Activated T-helper 17 cell treated with anti-CD3 and anti-CD28 coated beads, Interleukin-2, amount 50 U/mL, for 72 hours (primary cell): ENCODE measurements around the gene SKI. TPM values are rescaled to one million over a fixed set of nuclear protein-coding genes. Genes with fewer than 3 reads are reported as not detected.
A peak's percentile ranks its signal among the peaks of the same experiment; 100 is the strongest.

Experiments used
- ATAC-seq: fragments of 150-1000 bp; cut with Tn5 transposase; replicated peaks from 2 replicates; pipeline ENCODE4 v1.10.0; 2021; ENCODE audit warnings: mild to moderate bottlenecking, moderate library complexity
- H3K27ac Mint-ChIP-seq: one replicate; pipeline ENCODE4 v1.8.0; 2022; ENCODE audit warnings: mixed read lengths
- H3K27me3 Mint-ChIP-seq: one replicate; pipeline ENCODE4 v1.8.0; 2022; ENCODE audit warnings: mixed read lengths
- H3K36me3 Mint-ChIP-seq: one replicate; pipeline ENCODE4 v1.8.0; 2022; ENCODE audit warnings: low read depth, mild to moderate bottlenecking, mixed read lengths
- H3K4me1 Mint-ChIP-seq: one replicate; pipeline ENCODE4 v1.8.0; 2022; ENCODE audit warnings: mixed read lengths
- H3K4me3 Mint-ChIP-seq: one replicate; pipeline ENCODE4 v1.8.0; 2022; ENCODE audit warnings: mild to moderate bottlenecking, mixed read lengths
- H3K9me3 Mint-ChIP-seq: one replicate; pipeline ENCODE4 v1.8.0; 2022; ENCODE audit warnings: mixed read lengths
- total RNA-seq, 2 donors: library from RNA; stranded (reverse); gene quantifications; one replicate each; pipeline ENCODE4 v1.2.3, GENCODE V29; 2022

The SKI gene
- total RNA-seq, 2 donors from 2014 or later: 39.5 to 52.1 TPM

DNA sequence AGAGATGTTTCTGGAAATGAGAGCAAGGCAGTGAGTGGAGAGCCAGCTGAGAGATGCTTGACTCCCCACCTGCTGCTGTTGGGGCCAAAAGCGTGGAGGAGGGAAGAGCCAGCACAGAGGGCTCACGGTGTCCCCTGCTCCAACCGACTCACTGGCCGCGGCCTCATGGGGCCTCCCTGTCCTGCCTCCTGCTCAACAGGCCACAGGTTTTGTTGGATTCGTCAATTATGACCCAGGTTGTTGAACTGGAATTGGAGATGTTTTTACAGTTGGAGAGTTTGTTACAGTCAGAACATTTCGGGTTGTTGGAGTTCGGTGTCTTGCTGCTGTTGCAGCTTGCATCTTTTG, 21.4 kb downstream of the SKI start:
- Mint-ChIP-seq H3K4me1 (peaks cover 19% of the 10 kb centered on the region), H3K9me3 (no peaks in the 10 kb centered on the region), H3K27me3 (no peaks in the 10 kb centered on the region), H3K4me3 (no peak overlapping the region), H3K27ac (peak overlapping the region; percentile 25), H3K36me3 (peaks cover 21% of the 10 kb centered on the region)
- no peak for ATAC-seq

DNA sequence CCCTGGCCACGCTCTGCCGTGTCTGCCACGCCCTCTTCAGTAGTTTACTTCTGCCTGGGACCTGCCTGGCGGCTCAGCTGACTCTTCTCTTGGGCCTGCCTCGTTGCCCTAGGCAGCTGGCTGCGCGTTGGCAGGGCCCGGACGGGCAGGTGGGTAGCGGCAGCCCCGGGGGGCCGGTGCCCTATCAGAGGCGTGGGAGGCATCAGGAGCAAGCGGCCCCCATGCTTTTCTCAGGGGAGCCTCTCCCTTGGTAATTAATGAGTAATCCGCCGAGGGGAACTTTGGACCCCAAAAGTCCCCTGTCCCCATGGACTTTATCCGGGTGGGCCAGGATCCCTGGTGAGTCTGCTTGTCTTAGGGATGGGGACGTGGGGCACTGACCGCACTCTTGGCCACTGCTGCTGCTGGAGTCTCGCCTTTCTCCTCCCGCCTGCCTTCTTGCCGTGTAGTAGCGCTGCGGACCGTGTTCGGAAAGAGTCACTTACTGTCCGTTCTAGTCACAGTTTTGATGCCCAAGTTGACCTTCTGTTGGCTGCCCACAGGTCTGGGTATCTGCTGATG, 22.7 kb downstream of the SKI start:
- Mint-ChIP-seq H3K4me1 (peaks cover 16% of the 10 kb centered on the region), H3K9me3 (no peaks in the 10 kb centered on the region), H3K36me3 (peaks cover 18% of the 10 kb centered on the region), H3K27me3 (no peaks in the 10 kb centered on the region), H3K27ac (peak overlapping the region; percentile 71), H3K4me3 (no peak overlapping the region)
- no peak for ATAC-seq

DNA sequence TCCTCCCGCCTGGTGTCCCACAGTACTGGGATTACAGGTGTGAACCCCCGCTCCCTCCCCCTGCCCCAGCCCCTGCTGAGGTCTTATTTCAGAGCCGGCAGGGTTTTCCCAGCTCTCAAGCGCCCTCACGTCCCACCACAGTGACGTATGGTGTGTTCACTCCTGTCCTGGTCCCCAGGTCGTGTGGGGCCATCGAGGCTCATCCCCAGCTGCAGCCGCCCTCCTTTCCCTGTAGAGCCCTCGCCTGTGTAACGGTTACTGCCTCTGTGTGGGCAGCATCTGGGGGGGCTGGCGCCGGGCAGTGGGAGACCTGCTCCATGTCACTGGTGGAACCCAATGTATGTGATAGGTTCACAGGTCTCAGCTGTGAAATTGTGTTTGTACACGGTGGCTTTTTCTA, 23.2 kb downstream of the SKI start:
- ATAC-seq: no peak
- peaks cover 15% of the 10 kb centered on the region for H3K36me3 Mint-ChIP-seq
- H3K4me1 Mint-ChIP-seq: peaks cover 11% of the 10 kb centered on the region
- H3K27me3 Mint-ChIP-seq: no peaks in the 10 kb centered on the region
- H3K27ac Mint-ChIP-seq: peak overlapping the region; percentile 71
- no peak overlapping the region for H3K4me3 Mint-ChIP-seq
- no peaks in the 10 kb centered on the region for H3K9me3 Mint-ChIP-seq

DNA sequence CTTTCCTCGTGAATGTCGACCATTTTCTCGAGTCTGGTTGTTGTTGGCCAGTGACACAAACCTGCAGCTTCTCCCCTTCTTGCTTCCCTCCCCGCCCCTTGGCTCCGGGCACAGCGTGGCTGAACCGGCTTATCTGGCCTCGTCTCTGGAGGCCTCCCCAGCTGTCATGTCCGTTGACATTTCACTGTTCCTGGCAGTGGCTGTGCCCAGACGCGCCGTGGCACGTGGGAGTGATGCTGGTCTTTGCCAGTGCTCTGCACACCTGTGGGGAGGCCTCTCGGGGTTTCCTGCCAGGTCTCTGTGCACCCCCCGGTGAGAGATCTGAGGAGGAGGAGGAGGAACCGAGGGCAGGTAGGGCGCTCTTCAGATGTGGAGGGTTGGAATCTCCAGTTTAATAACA, 23.7 kb downstream of the SKI start:
- ATAC-seq: no peak
- Mint-ChIP-seq H3K36me3 (peaks cover 13% of the 10 kb centered on the region), H3K27me3 (no peaks in the 10 kb centered on the region), H3K4me1 (peaks cover 8% of the 10 kb centered on the region), H3K9me3 (no peaks in the 10 kb centered on the region), H3K4me3 (no peak overlapping the region), H3K27ac (peak overlapping the region; percentile 71)

DNA sequence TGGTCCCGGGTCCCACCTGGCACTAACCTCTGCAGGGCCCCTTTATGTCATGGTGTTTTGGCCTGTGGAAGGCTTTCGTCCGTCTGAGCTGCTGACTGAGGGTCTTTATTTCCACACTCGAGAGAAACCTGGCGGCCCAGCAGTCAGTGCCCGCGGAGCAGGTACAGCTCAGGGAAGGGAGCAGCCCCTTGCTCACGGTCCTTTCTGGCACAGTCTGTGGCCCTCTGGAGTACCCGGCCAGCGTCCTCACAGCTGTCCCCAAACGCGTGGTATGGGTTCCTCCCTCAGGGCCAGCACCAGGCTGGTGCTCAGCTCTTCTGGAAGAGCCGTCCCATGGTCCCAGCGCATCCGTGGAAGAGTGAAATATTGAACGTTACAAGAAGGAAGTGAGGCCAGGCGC, 24.3 kb downstream of the SKI start:
- Mint-ChIP-seq H3K27me3 (no peaks in the 10 kb centered on the region), H3K4me1 (peaks cover 8% of the 10 kb centered on the region), H3K36me3 (peaks cover 13% of the 10 kb centered on the region), H3K27ac (peak overlapping the region; percentile 71), H3K4me3 (no peak overlapping the region), H3K9me3 (no peaks in the 10 kb centered on the region)
- ATAC-seq: no peak

DNA sequence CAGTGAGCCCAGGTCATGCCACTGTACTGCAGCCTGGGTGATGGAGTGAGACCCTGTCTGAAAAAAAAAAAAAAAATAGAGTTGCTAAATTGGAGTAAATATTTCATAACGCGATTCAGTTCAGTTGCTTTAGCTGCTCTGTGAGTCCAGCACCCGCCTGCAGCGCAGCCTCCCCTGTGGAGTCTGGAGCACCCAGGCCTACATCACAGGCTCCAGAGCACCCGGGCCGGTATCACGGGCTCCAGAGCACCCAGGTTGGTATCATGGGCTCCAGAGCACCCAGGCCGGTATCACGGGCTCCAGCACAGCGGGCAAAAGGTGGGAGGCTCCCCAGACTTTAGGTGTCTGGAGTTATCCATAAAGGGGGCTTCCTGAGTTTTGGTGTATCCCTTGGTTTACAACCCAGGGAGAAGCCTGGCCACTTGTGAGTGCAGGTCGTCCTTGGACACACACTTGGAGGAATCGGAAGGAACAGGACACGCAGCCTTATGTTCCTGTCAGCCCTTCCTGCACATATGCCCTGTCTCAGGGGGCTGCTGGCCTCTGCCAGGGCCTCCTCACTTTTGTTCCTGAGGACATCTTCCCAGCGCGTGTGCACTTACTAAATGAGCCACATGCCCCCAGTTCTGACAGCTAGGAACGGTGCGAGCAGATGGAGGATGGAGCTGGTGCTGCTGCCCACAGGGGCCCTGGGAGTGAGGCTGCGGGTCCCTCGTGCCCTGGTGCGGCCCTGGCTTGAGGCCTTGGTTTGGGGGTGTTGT, 25.1 kb downstream of the SKI start:
- H3K27ac Mint-ChIP-seq: peak overlapping the region; percentile 36
- H3K27me3 Mint-ChIP-seq: no peaks in the 10 kb centered on the region
- H3K4me3 Mint-ChIP-seq: no peak overlapping the region
- peaks cover 16% of the 10 kb centered on the region for H3K36me3 Mint-ChIP-seq
- peaks cover 14% of the 10 kb centered on the region for H3K4me1 Mint-ChIP-seq
- H3K9me3 Mint-ChIP-seq: no peaks in the 10 kb centered on the region
- ATAC-seq: no peak

DNA sequence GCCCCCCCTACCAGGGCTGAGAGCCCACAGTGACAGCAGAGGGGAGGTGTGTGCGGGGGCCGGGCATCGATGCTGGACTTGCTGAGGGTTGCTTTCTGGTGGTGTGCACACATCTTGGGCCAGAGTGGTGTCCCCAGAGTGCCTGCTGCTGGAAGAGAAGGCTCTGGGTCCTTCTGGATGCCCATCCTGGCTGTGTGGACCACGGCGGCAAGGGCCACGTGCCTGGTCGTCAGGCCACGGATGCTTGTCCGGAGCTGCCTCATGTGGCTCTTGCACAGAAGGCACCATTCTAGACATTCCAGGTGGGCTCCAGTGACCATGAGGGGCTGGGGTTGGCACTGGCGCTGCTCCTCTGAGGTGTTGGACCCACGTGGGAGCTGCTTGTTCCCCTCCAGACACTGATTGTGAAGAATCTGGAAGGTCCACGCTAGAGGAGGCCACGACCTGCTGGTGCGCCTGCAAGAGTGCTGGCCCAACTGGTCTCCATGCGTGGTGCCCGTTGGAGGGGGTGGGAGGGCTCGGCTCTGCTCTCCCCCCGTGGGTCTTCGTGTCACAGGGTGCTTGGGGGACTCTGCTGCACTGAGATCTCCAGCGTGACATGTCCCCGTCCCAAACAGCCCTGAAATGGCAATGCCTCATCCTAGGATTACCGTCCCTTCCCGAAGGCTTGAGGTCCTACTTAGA, 25.8 kb downstream of the SKI start:
- no peak overlapping the region for H3K4me3 Mint-ChIP-seq
- peaks cover 19% of the 10 kb centered on the region for H3K36me3 Mint-ChIP-seq
- no peaks in the 10 kb centered on the region for H3K9me3 Mint-ChIP-seq
- H3K27me3 Mint-ChIP-seq: no peaks in the 10 kb centered on the region
- ATAC-seq: no peak
- peak overlapping the region; percentile 36 for H3K27ac Mint-ChIP-seq
- H3K4me1 Mint-ChIP-seq: peaks cover 11% of the 10 kb centered on the region

DNA sequence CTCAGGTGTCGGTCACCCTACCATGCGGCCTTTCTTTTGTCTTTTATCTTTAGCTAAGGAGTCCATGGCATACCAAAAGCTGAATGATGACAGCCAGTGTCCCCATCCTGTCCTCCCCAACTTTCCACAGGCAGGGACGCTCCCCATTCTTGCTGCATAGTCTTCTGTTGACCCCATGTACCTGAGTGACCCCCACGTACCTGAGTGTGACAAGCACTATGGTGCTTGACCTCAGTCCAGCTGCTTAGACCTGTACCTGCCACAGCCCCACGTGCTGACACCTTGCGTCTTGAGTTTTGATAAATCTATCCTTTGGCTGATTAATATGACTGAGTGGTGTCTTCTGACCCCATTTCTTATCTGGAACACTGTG, 26.9 kb downstream of the SKI start:
- Mint-ChIP-seq H3K36me3 (peaks cover 19% of the 10 kb centered on the region), H3K27me3 (no peaks in the 10 kb centered on the region), H3K9me3 (no peaks in the 10 kb centered on the region)

DNA sequence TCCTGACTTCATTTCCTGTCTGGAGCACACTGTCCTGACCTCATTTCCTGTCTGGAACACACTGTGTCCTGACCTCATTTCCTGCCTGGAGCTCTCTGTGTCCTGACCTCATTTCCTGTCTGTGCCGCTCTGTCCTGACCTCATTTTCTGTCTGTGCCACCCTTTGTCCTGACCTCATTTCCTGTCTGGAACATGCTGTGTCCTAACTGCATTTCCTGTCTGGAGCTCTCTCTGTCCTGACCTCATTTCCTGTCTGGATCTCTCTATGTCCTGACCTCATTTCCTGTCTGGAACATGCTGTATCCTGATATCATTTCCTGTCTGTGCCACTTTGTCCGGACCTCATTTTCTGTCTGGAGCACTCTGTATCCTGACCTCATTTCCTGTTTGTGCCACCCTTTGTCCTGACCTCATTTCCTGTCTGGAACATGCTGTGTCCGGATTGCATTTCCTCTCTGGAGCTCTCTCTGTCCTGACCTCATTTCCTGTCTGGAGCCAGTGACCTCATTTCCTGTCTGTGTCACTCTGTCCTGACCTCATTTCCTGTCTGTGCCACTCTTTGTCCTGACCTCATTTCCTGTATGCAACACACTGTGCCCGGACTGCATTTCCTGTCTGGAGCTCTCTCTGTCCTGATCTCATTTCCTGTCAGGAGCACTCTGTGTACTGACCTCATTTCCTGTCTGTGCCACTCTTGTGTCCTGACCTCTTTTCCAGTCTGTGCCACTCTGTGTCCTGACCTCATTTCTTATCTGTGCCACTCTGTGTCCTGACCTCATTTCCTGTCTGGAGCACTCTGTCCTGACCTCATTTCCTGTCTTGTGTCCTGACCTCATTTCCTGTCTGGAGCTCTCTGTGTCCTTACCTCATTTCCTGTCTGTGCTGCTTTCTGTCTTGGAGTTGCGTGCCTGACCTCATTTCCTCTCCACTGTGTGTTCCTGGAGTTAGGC, 27.6 kb downstream of the SKI start:
- no peak overlapping the region for H3K4me3 Mint-ChIP-seq
- ATAC-seq: peak; percentile 60
- H3K36me3 Mint-ChIP-seq: peaks cover 19% of the 10 kb centered on the region
- H3K27me3 Mint-ChIP-seq: no peaks in the 10 kb centered on the region
- H3K9me3 Mint-ChIP-seq: no peaks in the 10 kb centered on the region
- no peak overlapping the region for H3K27ac Mint-ChIP-seq
- peaks cover 19% of the 10 kb centered on the region for H3K4me1 Mint-ChIP-seq

More for the DNA sequence above, 26.9 kb downstream of the SKI start:
- H3K27ac Mint-ChIP-seq: no peak overlapping the region
- ATAC-seq: no peak
- no peak overlapping the region for H3K4me3 Mint-ChIP-seq
- H3K4me1 Mint-ChIP-seq: peaks cover 16% of the 10 kb centered on the region

DNA sequence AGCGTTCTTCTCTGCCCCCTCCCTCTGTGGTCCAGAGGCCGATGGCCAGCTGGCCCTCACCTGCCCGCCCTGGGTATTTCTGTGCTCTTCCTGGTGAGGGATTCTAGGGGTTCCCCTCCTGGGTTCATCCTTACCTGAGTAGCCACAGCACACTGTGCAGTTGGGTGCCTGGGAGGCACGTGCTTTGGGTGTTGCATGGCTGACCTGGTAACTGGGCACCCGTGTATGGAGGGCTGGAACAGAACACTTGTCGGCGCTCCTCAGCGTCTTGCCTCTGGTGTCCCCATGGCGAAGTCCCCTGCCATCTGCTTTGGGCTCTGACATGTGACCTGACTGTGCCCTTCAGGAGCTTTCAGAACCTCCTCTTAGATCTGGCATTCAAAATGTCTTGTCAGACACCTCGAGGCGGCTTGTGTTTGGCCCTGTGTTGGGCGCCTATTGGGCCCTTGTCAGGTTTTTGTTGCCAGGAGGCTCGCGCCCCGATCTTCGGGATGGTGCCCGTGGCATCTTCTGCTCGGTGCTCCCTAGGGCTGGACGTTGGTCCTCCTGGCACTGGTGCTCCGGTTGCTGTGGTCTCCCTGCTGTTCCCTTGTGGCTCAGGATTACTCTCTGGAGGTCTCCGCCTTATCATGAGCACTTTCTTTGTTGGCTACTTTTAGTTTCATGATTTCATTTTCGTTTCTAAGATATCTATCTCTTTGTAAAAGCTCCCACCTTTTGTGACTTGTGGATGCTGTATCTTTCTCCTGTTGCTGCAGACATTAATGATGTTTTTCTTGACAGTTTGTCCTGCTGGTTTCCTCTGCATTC, 28.5 kb downstream of the SKI start:
- no peak for ATAC-seq
- H3K4me1 Mint-ChIP-seq: peaks cover 24% of the 10 kb centered on the region
- peaks cover 19% of the 10 kb centered on the region for H3K36me3 Mint-ChIP-seq

DNA sequence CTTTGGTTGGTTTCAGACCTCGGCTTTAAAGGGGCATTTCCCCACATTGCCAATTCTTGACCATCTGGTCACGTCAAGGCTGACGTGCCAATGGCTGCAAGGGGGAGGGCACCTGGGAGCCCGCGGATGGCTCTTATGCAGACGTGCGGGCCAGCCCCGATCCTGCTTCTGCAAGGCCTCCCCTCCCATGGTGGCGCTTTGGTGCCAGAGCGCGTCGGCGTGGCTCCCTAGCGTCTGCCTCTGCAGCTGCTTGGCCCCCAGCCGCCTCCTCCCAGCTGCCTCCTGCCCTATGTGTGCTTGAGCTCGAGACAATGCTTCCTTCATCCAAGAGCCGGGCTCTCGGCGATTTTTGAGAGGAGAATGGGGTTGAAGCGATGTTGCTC, 29.1 kb downstream of the SKI start:
- Mint-ChIP-seq H3K4me1 (peaks cover 24% of the 10 kb centered on the region), H3K27me3 (no peaks in the 10 kb centered on the region), H3K4me3 (no peak overlapping the region), H3K9me3 (no peaks in the 10 kb centered on the region), H3K36me3 (peaks cover 19% of the 10 kb centered on the region), H3K27ac (no peak overlapping the region)
- ATAC-seq: no peak

More for the DNA sequence above, 28.5 kb downstream of the SKI start:
- Mint-ChIP-seq H3K9me3 (no peaks in the 10 kb centered on the region), H3K27me3 (no peaks in the 10 kb centered on the region), H3K4me3 (no peak overlapping the region), H3K27ac (no peak overlapping the region)

DNA sequence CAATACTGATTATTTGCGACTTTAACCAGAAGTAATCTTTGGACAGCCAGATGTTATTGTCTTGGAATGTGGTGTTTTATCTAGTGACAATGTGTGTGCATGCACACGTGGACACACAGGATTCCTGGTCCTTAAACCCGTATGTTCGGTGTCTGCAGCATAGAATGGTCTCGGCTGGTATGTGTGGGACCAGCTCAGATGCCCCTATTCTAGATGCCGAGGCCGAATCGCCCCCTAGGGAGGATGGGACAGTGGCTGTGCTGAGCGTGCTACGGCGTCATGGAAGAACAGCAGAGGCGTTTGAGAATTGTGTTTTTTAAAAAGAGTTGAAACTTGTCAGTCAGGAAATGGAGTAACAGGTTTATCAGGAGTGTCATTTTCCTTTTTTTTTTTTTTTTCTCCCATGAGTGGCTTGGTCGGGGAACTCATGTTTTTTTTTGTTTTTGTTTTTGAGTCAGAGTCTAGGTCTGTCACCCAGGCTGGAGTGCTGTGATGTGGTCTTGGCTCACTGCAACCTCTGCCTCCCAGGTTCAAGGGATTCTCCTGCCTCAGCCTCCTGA, 30.1 kb downstream of the SKI start:
- no peaks in the 10 kb centered on the region for H3K9me3 Mint-ChIP-seq
- no peaks in the 10 kb centered on the region for H3K27me3 Mint-ChIP-seq
- peak overlapping the region; percentile 76 for H3K4me3 Mint-ChIP-seq
- H3K4me1 Mint-ChIP-seq: peaks cover 24% of the 10 kb centered on the region
- ATAC-seq: peak; percentile 55
- peak overlapping the region; percentile 93 for H3K27ac Mint-ChIP-seq
- peaks cover 9% of the 10 kb centered on the region for H3K36me3 Mint-ChIP-seq

DNA sequence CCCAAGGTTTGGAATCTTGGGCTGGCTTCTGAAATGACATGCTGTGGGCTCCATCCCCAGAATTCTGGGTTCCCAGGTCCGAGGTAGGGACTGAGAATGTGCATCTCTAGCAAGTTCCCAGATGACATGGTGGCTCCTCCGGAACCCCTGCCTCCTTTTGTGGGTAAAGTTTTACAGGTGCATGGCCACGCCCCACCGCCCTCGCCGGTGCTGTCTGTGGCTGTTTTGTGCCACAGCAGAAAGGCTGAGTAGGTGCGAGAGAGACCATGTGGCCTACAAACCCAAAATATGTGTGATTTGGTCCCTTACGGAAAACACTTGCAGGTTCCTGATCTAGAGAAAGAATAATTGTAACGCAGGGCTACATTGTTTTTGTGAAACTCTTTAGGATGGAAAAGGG, 30.9 kb downstream of the SKI start:
- ATAC-seq: peak; percentile 72
- H3K4me3 Mint-ChIP-seq: peak overlapping the region; percentile 76
- H3K36me3 Mint-ChIP-seq: peaks cover 6% of the 10 kb centered on the region
- H3K27me3 Mint-ChIP-seq: no peaks in the 10 kb centered on the region
- no peaks in the 10 kb centered on the region for H3K9me3 Mint-ChIP-seq
- H3K27ac Mint-ChIP-seq: peak overlapping the region; percentile 93
- H3K4me1 Mint-ChIP-seq: peaks cover 24% of the 10 kb centered on the region
